Adrenal gland (tissue), 5 donors: ENCODE measurements around the gene MSH5.

Source experiments
- CTCF ChIP-seq, 6 experiments: fragments of 450-650 bp in 4 of 6; fragments of 200-600 bp in 2 of 6; sonication (generic) in 1 of 6; IDR thresholded peaks; 1 replicate in 5 of 6; 2 replicates in 1 of 6; pipeline versions ENCODE4 v1.5.1 to v1.8.0; 2016 to 2021; ENCODE audit warnings: antibody characterized with exemption in 6 of 6, mild to moderate bottlenecking in 2 of 6, moderate library complexity in 1 of 6
- POLR2A ChIP-seq, 2 donors: fragments of 450-650 bp; IDR thresholded peaks; one replicate each; pipeline ENCODE4 v1.6.1; 2017; ENCODE audit warnings: antibody characterized with exemption in 2 of 2, mild to moderate bottlenecking in 2 of 2, moderate library complexity in 1 of 2
- donor health status: DM: no; HTN: no; CAD: no.

GRCh38 chr6:31775633-31776484, 36.1 kb downstream of the MSH5 start:
- no peak for TF ChIP-seq POLR2A (IDR thresholded peaks at IDR 0.05)
- no peak for TF ChIP-seq CTCF (IDR thresholded peaks at IDR 0.05)
